Neural crest cell (in vitro differentiated cells): ENCODE measurements around the gene PAX8. TPM values are rescaled to one million over a fixed set of nuclear protein-coding genes. Genes with fewer than 3 reads are reported as not detected.
A peak's percentile ranks its signal among the peaks of the same experiment; 100 is the strongest.
"Not testable (repeated sequence)": the region's sequence is repeated elsewhere in the genome, so short reads cannot be mapped to it uniquely, and the experiment has no call there.

ENCODE experiments used
- DNase-seq: peaks from one replicate; pipeline ENCODE4 v3.0.0; 2021; ENCODE audit warnings: low read depth, mixed read lengths, low spot score
- H3K27ac Mint-ChIP-seq: one replicate; pipeline ENCODE4 v1.8.0; 2021; ENCODE audit warnings: mild to moderate bottlenecking, mixed read lengths; ENCODE audit not compliant: unreplicated experiment
- H3K27me3 Mint-ChIP-seq: 2 replicates; pipeline ENCODE4 v1.8.0; 2021; ENCODE audit warnings: low read depth, mild to moderate bottlenecking, mixed read lengths
- H3K36me3 Mint-ChIP-seq: 2 replicates; pipeline ENCODE4 v1.8.0; 2021; ENCODE audit warnings: low read depth, mild to moderate bottlenecking, mixed read lengths
- H3K4me1 Mint-ChIP-seq: 2 replicates; pipeline ENCODE4 v1.8.0; 2021; ENCODE audit warnings: mixed read lengths
- H3K4me3 Mint-ChIP-seq: one replicate; pipeline ENCODE4 v1.8.0; 2021; ENCODE audit warnings: mild to moderate bottlenecking, mixed read lengths
- H3K9me3 Mint-ChIP-seq: 2 replicates; pipeline ENCODE4 v1.8.0; 2021; ENCODE audit warnings: mixed read lengths
- CTCF ChIP-seq: fragments of 200-600 bp; sonication (generic); conservative IDR thresholded peaks from 2 replicates; pipeline ENCODE4 v1.5.0; 2021; ENCODE audit warnings: antibody characterized with exemption, mild to moderate bottlenecking
- total RNA-seq: library from RNA; stranded (reverse); gene quantifications from 2 replicates; pipeline ENCODE4 v1.2.1, GENCODE V29; 2021

PAX8 gene
- total RNA-seq, 1 donor from 2014 or later, result 0.49 TPM

- no peak for TF ChIP-seq CTCF
- Mint-ChIP-seq H3K27me3 (peaks cover 3% of the 10 kb centered on the region), H3K36me3 (no peaks in the 10 kb centered on the region), H3K4me3 (no peak overlapping the region), H3K27ac (no peak overlapping the region), H3K9me3 (no peaks in the 10 kb centered on the region), H3K4me1 (peaks cover 11% of the 10 kb centered on the region)
- no peak for DNase-seq
These were observed 37.4 kb upstream of the PAX8 start for GRCh38 chr2:113316085-113316484.

DNA sequence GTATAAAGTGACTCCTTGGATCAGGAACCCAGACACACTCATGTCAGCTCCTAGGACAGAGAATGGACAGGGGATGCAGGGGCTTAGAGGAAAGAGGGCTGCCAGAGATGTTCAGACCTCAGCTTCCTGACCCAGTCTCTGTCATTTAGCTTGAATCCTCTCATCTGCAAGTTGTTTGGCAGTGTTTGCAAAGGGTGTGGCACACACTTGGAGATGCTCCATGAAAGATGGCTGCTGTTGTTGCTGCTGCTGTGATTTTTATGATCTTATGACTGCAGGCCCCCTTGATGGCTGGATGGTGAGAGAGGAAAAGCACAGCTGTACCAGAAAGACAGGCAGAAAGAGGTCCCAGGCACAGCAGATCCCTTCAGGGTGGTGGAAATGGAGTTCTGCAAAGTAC is 35.9 kb upstream of the PAX8 start:
- not testable (repeated sequence) for DNase-seq, H3K27me3 Mint-ChIP-seq, H3K9me3 Mint-ChIP-seq, H3K4me3 Mint-ChIP-seq, H3K27ac Mint-ChIP-seq, H3K36me3 Mint-ChIP-seq
- H3K4me1 Mint-ChIP-seq, result peaks cover 14% of the 10 kb centered on the region

GRCh38 chr2:113314176-113314575 is 35.5 kb upstream of the PAX8 start:
- not testable (repeated sequence) for H3K4me3 Mint-ChIP-seq, DNase-seq, H3K27ac Mint-ChIP-seq, H3K27me3 Mint-ChIP-seq, H3K9me3 Mint-ChIP-seq, H3K36me3 Mint-ChIP-seq
- H3K4me1 Mint-ChIP-seq, result peaks cover 19% of the 10 kb centered on the region

- H3K4me3 Mint-ChIP-seq, H3K9me3 Mint-ChIP-seq, H3K27ac Mint-ChIP-seq, DNase-seq, H3K36me3 Mint-ChIP-seq, H3K27me3 Mint-ChIP-seq: not testable (repeated sequence)
- peaks cover 33% of the 10 kb centered on the region for H3K4me1 Mint-ChIP-seq
These were observed 33.1 kb upstream of the PAX8 start for GRCh38 chr2:113311781-113312180.

- not testable (repeated sequence) for H3K36me3 Mint-ChIP-seq
These were observed 32.5 kb upstream of the PAX8 start for GRCh38 chr2:113311191-113311590.

DNA sequence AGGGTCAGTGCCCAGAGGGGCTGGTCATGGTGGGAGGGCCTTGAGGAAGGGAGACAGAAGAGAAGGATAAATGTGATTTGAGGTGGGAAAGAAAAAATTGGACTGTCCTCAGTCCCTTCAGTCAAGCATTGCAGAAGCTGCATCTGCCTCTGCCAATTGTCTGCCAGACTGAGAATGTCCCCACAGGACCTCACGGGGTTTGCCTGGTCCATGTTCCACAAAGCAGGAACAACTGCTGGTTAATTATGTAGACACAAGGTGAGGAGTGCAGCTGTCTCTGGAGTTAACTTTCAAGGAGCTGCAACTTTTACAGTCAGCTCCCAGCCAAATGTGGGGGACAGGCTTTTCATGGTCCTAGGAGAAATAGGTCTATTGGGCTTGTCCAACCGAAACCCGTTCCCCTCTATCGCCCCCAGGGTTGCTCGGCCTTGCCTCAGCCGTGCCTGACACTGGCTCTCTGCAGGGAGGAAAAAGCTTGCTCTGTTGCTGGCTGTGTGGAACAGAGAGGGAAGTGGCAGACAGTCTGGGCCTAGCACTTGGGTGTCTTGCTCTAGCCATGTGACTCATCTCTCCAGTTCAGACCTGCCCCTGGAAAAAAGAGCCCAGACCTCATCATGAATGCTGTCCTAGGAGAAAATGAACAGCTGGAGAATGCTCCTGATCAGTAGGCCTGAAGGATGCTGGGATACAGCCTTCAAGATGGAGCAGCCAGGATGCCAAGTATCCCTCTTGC is 31.1 kb upstream of the PAX8 start:
- Mint-ChIP-seq H3K36me3 (peaks cover 3% of the 10 kb centered on the region), H3K27ac (peak overlapping the region; percentile 86), H3K4me1 (peaks cover 53% of the 10 kb centered on the region), H3K4me3 (no peak overlapping the region), H3K27me3 (no peaks in the 10 kb centered on the region), H3K9me3 (no peaks in the 10 kb centered on the region)
- no peak for TF ChIP-seq CTCF
- no peak for DNase-seq

More at GRCh38 chr2:113311191-113311590, 32.5 kb upstream of the PAX8 start:
- H3K4me3 Mint-ChIP-seq, DNase-seq, H3K9me3 Mint-ChIP-seq, H3K27me3 Mint-ChIP-seq: not testable (repeated sequence)
- Mint-ChIP-seq H3K27ac (peak overlapping the region; percentile 52), H3K4me1 (peaks cover 39% of the 10 kb centered on the region)

- H3K27me3 Mint-ChIP-seq, H3K4me3 Mint-ChIP-seq, H3K27ac Mint-ChIP-seq: not testable (repeated sequence)
These were observed 30.1 kb upstream of the PAX8 start for GRCh38 chr2:113308784-113309183.

DNA sequence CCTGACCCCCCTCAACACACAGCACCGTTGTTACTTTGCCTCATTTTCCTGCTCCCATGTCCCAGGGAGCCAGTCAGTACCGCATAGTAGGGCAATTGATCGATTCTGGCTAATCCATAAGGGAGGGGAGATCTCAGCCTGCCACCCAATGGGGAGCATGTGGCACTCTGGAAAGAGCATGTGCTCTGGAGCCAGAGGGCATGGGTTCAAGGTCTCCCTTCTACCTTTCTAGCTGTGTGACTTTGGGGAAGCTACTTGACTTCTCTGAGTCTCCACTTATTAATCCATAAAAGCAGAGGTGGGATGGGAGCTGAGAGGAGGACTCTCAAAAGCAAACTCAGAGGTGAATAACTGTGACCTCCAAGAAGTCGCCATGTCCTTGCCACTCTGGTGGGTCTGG is 27.5 kb upstream of the PAX8 start:
- Mint-ChIP-seq H3K27ac (peak overlapping the region; percentile 85), H3K4me1 (peaks cover 56% of the 10 kb centered on the region), H3K4me3 (peak overlapping the region; percentile 77)
- H3K36me3 Mint-ChIP-seq, DNase-seq, H3K9me3 Mint-ChIP-seq, H3K27me3 Mint-ChIP-seq: not testable (repeated sequence)

More at GRCh38 chr2:113308784-113309183, 30.1 kb upstream of the PAX8 start:
- H3K36me3 Mint-ChIP-seq, H3K9me3 Mint-ChIP-seq, DNase-seq: not testable (repeated sequence)
- H3K4me1 Mint-ChIP-seq, result peaks cover 62% of the 10 kb centered on the region

- not testable (repeated sequence) for H3K9me3 Mint-ChIP-seq, H3K27me3 Mint-ChIP-seq, H3K36me3 Mint-ChIP-seq
- DNase-seq, result peak; percentile 69
- Mint-ChIP-seq H3K27ac (peak overlapping the region; percentile 92), H3K4me1 (peaks cover 52% of the 10 kb centered on the region), H3K4me3 (peak overlapping the region; percentile 77)
These were observed 27.0 kb upstream of the PAX8 start for GRCh38 chr2:113305749-113306148.
